Karpas-422 (cell line): Measurements from ENCODE around the gene MYO1E. TPM values are rescaled to one million over a fixed set of nuclear protein-coding genes. Genes with fewer than 3 reads are reported as not detected.
"Not testable (repeated sequence)": the region's sequence is repeated elsewhere in the genome, so short reads cannot be mapped to it uniquely, and the experiment has no call there.

Source experiments
- DNase-seq: peaks from one replicate; pipeline ENCODE4 v3.0.0-alpha.2; 2015
- H2AFZ ChIP-seq: fragments of 200-600 bp; sonication (generic); 2 replicates; pipeline ENCODE4 v1.6.1; 2014; ENCODE audit warnings: antibody characterized with exemption, low read length, mixed read lengths
- H3K27ac ChIP-seq: fragments of 200-600 bp; sonication (generic); 2 replicates; pipeline ENCODE4 v1.5.1; 2014; ENCODE audit warnings: mild to moderate bottlenecking, low read length, moderate library complexity
- H3K27me3 ChIP-seq: fragments of 200-600 bp; sonication (generic); 2 replicates; pipeline ENCODE4 v1.6.1; 2014; ENCODE audit warnings: low read length, mixed read lengths
- H3K36me3 ChIP-seq: fragments of 200-600 bp; sonication (generic); 2 replicates; pipeline ENCODE4 v1.6.1; 2014; ENCODE audit warnings: low read length, mixed read lengths; ENCODE audit not compliant: insufficient read depth
- H3K4me1 ChIP-seq: fragments of 200-600 bp; sonication (generic); 2 replicates; pipeline ENCODE4 v1.6.1; 2014; ENCODE audit warnings: mild to moderate bottlenecking, low read length, mixed read lengths
- H3K4me2 ChIP-seq: fragments of 200-600 bp; sonication (generic); 2 replicates; pipeline ENCODE4 v1.6.1; 2014; ENCODE audit warnings: low read length, low read depth, mild to moderate bottlenecking; ENCODE audit not compliant: poor library complexity, severe bottlenecking
- H3K4me3 ChIP-seq: fragments of 200-600 bp; sonication (generic); 2 replicates; pipeline ENCODE4 v1.5.1; 2014; ENCODE audit warnings: mild to moderate bottlenecking, antibody characterized with exemption, low read length, mixed read lengths
- H3K79me2 ChIP-seq: fragments of 200-600 bp; sonication (generic); 2 replicates; pipeline ENCODE4 v1.6.1; 2014; ENCODE audit warnings: mild to moderate bottlenecking, low read length, mixed read lengths
- H3K9ac ChIP-seq: fragments of 200-600 bp; sonication (generic); 2 replicates; pipeline ENCODE4 v1.6.0; 2014; ENCODE audit warnings: low read length
- H3K9me2 ChIP-seq: fragments of 200-600 bp; sonication (generic), shearing (Covaris generic); replicated peaks from 2 replicates; pipeline ENCODE4 v1.6.0; 2014; ENCODE audit warnings: mild to moderate bottlenecking, low read length, moderate library complexity; ENCODE audit not compliant: insufficient read depth
- H3K9me3 ChIP-seq: fragments of 300-700, 200-600 bp; sonication (generic); 2 replicates; pipeline ENCODE4 v1.6.1; 2014; ENCODE audit warnings: low read length, mixed read lengths
- H4K20me1 ChIP-seq: fragments of 200-600 bp; sonication (generic); 2 replicates; pipeline ENCODE4 v1.6.1; 2014; ENCODE audit warnings: mild to moderate bottlenecking, antibody characterized with exemption, low read length, low read depth; ENCODE audit not compliant: insufficient read depth
- total RNA-seq: library from RNA; depleted of rRNA; stranded (reverse); fragments of >200 nt; shearing (Covaris generic); gene quantifications from 2 replicates; pipeline ENCODE4 v1.2.3, GENCODE V29; 2014; ENCODE audit warnings: low replicate concordance

Gene MYO1E
- total RNA-seq, 1 experiment from 2014 or later, result 1.5 TPM

- no peaks in the 10 kb centered on the region for H4K20me1 ChIP-seq
- H3K27me3 ChIP-seq, result 0 out of 2 replicates have a peak, but pooled peaks cover 3% of the 10 kb centered on the region
- H3K4me1 ChIP-seq, result peaks cover 37% of the 10 kb centered on the region
- no peak overlapping the region for H3K9ac ChIP-seq
- H3K9me2 ChIP-seq, result no peaks in the 10 kb centered on the region
- no peak overlapping the region for H2AFZ ChIP-seq
- no peaks in the 10 kb centered on the region for H3K79me2 ChIP-seq
- no peaks in the 10 kb centered on the region for H3K9me3 ChIP-seq
- no peak overlapping the region for H3K27ac ChIP-seq
- no peak overlapping the region for H3K4me2 ChIP-seq
- DNase-seq, result no peak
- no peaks in the 10 kb centered on the region for H3K36me3 ChIP-seq
- no peak overlapping the region for H3K4me3 ChIP-seq
Measured at GRCh38 chr15:59289574-59289973, 83.1 kb downstream of the MYO1E start.

- Histone ChIP-seq H3K9me2 (no peaks in the 10 kb centered on the region), H3K4me3 (no peak overlapping the region), H3K27ac (no peak overlapping the region), H4K20me1 (no peaks in the 10 kb centered on the region), H3K9me3 (no peaks in the 10 kb centered on the region), H3K4me1 (peaks cover 5% of the 10 kb centered on the region), H3K9ac (no peak overlapping the region), H3K4me2 (no peak overlapping the region), H3K36me3 (no peaks in the 10 kb centered on the region), H3K79me2 (no peaks in the 10 kb centered on the region), H3K27me3 (no peaks in the 10 kb centered on the region), H2AFZ (no peak overlapping the region)
- DNase-seq, result no peak
Measured at GRCh38 chr15:59283717-59284391, 88.8 kb downstream of the MYO1E start.

GRCh38 chr15:59282515-59283337 lies 89.9 kb downstream of the MYO1E start:
- no peak for DNase-seq
- H3K9me2 ChIP-seq, result no peaks in the 10 kb centered on the region
- peaks cover 5% of the 10 kb centered on the region for H3K4me1 ChIP-seq
- no peak overlapping the region for H2AFZ ChIP-seq
- H3K36me3 ChIP-seq, result no peaks in the 10 kb centered on the region
- no peak overlapping the region for H3K9ac ChIP-seq
- no peaks in the 10 kb centered on the region for H3K27me3 ChIP-seq
- no peak overlapping the region for H3K27ac ChIP-seq
- no peaks in the 10 kb centered on the region for H4K20me1 ChIP-seq
- no peaks in the 10 kb centered on the region for H3K79me2 ChIP-seq
- H3K4me2 ChIP-seq, result no peak overlapping the region
- no peak overlapping the region for H3K4me3 ChIP-seq
- H3K9me3 ChIP-seq, result no peaks in the 10 kb centered on the region

GRCh38 chr15:59281699-59282098 lies 91.0 kb downstream of the MYO1E start:
- DNase-seq, result no peak
- no peak overlapping the region for H3K4me3 ChIP-seq
- H3K9ac ChIP-seq, result no peak overlapping the region
- no peaks in the 10 kb centered on the region for H3K9me2 ChIP-seq
- H3K36me3 ChIP-seq, result no peaks in the 10 kb centered on the region
- no peaks in the 10 kb centered on the region for H4K20me1 ChIP-seq
- peaks cover 5% of the 10 kb centered on the region for H3K4me1 ChIP-seq
- no peak overlapping the region for H3K4me2 ChIP-seq
- H3K9me3 ChIP-seq, result no peaks in the 10 kb centered on the region
- H3K79me2 ChIP-seq, result no peaks in the 10 kb centered on the region
- H3K27me3 ChIP-seq, result no peaks in the 10 kb centered on the region
- H2AFZ ChIP-seq, result no peak overlapping the region
- no peak overlapping the region for H3K27ac ChIP-seq

GRCh38 chr15:59280855-59281254 lies 91.8 kb downstream of the MYO1E start:
- Histone ChIP-seq H3K9ac (no peak overlapping the region), H4K20me1 (no peaks in the 10 kb centered on the region), H3K79me2 (no peaks in the 10 kb centered on the region), H3K27me3 (no peaks in the 10 kb centered on the region), H3K4me1 (peaks cover 2% of the 10 kb centered on the region), H3K9me2 (no peaks in the 10 kb centered on the region), H3K9me3 (no peaks in the 10 kb centered on the region), H3K4me3 (no peak overlapping the region), H3K27ac (no peak overlapping the region), H3K36me3 (no peaks in the 10 kb centered on the region), H3K4me2 (no peak overlapping the region), H2AFZ (no peak overlapping the region)
- no peak for DNase-seq

- not testable (repeated sequence) for H2AFZ ChIP-seq, H3K4me1 ChIP-seq, H3K9me2 ChIP-seq, H3K36me3 ChIP-seq, H3K79me2 ChIP-seq, H3K9me3 ChIP-seq, H3K9ac ChIP-seq, H3K27me3 ChIP-seq, H3K4me2 ChIP-seq, H3K4me3 ChIP-seq, H3K27ac ChIP-seq, H4K20me1 ChIP-seq, DNase-seq
Measured at GRCh38 chr15:59280292-59280691, 92.4 kb downstream of the MYO1E start.

- H3K79me2 ChIP-seq, result no peaks in the 10 kb centered on the region
- no peak overlapping the region for H3K4me2 ChIP-seq
- no peak overlapping the region for H2AFZ ChIP-seq
- no peak overlapping the region for H3K4me3 ChIP-seq
- H3K4me1 ChIP-seq, result no peaks in the 10 kb centered on the region
- H3K27ac ChIP-seq, result no peak overlapping the region
- no peaks in the 10 kb centered on the region for H3K9me2 ChIP-seq
- no peaks in the 10 kb centered on the region for H3K27me3 ChIP-seq
- H3K9me3 ChIP-seq, result no peaks in the 10 kb centered on the region
- DNase-seq, result no peak
- no peak overlapping the region for H3K9ac ChIP-seq
- H3K36me3 ChIP-seq, result no peaks in the 10 kb centered on the region
- no peaks in the 10 kb centered on the region for H4K20me1 ChIP-seq
Measured at GRCh38 chr15:59279023-59279422, 93.6 kb downstream of the MYO1E start.

- Histone ChIP-seq H3K79me2 (no peaks in the 10 kb centered on the region), H3K4me2 (no peak overlapping the region), H4K20me1 (no peaks in the 10 kb centered on the region)
Measured at GRCh38 chr15:59278120-59278519, 94.6 kb downstream of the MYO1E start.

More at GRCh38 chr15:59278120-59278519, 94.6 kb downstream of the MYO1E start:
- H3K4me3 ChIP-seq, result no peak overlapping the region
- H3K36me3 ChIP-seq, result no peaks in the 10 kb centered on the region
- no peak overlapping the region for H3K27ac ChIP-seq
- no peaks in the 10 kb centered on the region for H3K9me2 ChIP-seq
- H2AFZ ChIP-seq, result no peak overlapping the region
- H3K9ac ChIP-seq, result no peak overlapping the region
- H3K4me1 ChIP-seq, result no peaks in the 10 kb centered on the region
- no peak for DNase-seq
- H3K27me3 ChIP-seq, result no peaks in the 10 kb centered on the region
- H3K9me3 ChIP-seq, result no peaks in the 10 kb centered on the region
